Osteocyte (in vitro differentiated cells): Measurements from ENCODE around the gene PILRA. TPM values are rescaled to one million over a fixed set of nuclear protein-coding genes. Genes with fewer than 3 reads are reported as not detected.
A peak's percentile ranks its signal among the peaks of the same experiment; 100 is the strongest.
"Not testable (repeated sequence)": the region's sequence is repeated elsewhere in the genome, so short reads cannot be mapped to it uniquely, and the experiment has no call there.

Source experiments
- DNase-seq: peaks from one replicate; pipeline ENCODE4 v3.0.0; 2021; ENCODE audit warnings: mixed read lengths; ENCODE audit not compliant: unreplicated experiment; ENCODE audit errors: extremely low spot score
- H3K27ac Mint-ChIP-seq: one replicate; pipeline ENCODE4 v1.8.0; 2021; ENCODE audit warnings: mild to moderate bottlenecking, mixed read lengths; ENCODE audit not compliant: unreplicated experiment
- H3K27me3 Mint-ChIP-seq: one replicate; pipeline ENCODE4 v1.8.0; 2021; ENCODE audit warnings: mixed read lengths; ENCODE audit not compliant: unreplicated experiment
- H3K36me3 Mint-ChIP-seq: one replicate; pipeline ENCODE4 v1.8.0; 2021; ENCODE audit warnings: mixed read lengths; ENCODE audit not compliant: unreplicated experiment
- H3K4me1 Mint-ChIP-seq: one replicate; pipeline ENCODE4 v1.8.0; 2021; ENCODE audit warnings: mixed read lengths; ENCODE audit not compliant: unreplicated experiment
- H3K4me3 Mint-ChIP-seq: one replicate; pipeline ENCODE4 v1.8.0; 2021; ENCODE audit warnings: mild to moderate bottlenecking, moderate library complexity, mixed read lengths; ENCODE audit not compliant: unreplicated experiment
- H3K9me3 Mint-ChIP-seq: one replicate; pipeline ENCODE4 v1.8.0; 2021; ENCODE audit warnings: mixed read lengths; ENCODE audit not compliant: unreplicated experiment
- total RNA-seq: library from RNA; stranded (reverse); gene quantifications from 2 replicates; pipeline ENCODE4 v1.2.1, GENCODE V29; 2021
- TF ChIP-seq, protein P1 (sequence below): fragments of 200-600 bp; sonication (generic); IDR thresholded peaks from 2 replicates; pipeline ENCODE4 v1.5.0; 2021; ENCODE audit warnings: antibody characterized with exemption, mild to moderate bottlenecking, moderate library complexity

Gene PILRA
- total RNA-seq, 1 donor from 2014 or later = 2.5 TPM

DNA sequence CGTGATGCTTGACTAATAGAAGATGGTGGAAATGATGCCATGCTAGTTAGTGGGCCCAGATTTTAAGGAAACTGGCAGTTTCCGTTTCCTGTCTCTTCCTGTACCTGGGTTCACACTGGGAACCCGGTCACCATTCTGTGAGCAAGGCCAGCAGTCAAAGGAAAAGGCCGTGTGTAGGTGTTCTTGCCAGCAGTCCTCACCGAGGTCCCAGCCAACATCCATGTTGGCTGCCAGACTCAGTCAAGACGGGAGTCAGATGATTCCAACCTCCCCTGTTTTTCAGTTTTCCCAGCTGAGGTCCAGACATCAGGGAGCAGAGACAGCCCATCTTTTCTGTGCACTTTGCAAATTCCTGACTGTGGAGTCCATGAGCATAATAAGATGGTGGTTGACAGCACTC is 30.5 kb upstream of the PILRA start:
- H3K9me3 Mint-ChIP-seq = no peaks in the 10 kb centered on the region
- H3K4me1 Mint-ChIP-seq = peaks cover 10% of the 10 kb centered on the region
- no peak overlapping the region for H3K27ac Mint-ChIP-seq
- no peak overlapping the region for H3K4me3 Mint-ChIP-seq
- no peaks in the 10 kb centered on the region for H3K27me3 Mint-ChIP-seq
- TF ChIP-seq, protein P1, sequence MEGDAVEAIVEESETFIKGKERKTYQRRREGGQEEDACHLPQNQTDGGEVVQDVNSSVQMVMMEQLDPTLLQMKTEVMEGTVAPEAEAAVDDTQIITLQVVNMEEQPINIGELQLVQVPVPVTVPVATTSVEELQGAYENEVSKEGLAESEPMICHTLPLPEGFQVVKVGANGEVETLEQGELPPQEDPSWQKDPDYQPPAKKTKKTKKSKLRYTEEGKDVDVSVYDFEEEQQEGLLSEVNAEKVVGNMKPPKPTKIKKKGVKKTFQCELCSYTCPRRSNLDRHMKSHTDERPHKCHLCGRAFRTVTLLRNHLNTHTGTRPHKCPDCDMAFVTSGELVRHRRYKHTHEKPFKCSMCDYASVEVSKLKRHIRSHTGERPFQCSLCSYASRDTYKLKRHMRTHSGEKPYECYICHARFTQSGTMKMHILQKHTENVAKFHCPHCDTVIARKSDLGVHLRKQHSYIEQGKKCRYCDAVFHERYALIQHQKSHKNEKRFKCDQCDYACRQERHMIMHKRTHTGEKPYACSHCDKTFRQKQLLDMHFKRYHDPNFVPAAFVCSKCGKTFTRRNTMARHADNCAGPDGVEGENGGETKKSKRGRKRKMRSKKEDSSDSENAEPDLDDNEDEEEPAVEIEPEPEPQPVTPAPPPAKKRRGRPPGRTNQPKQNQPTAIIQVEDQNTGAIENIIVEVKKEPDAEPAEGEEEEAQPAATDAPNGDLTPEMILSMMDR = no peak
- H3K36me3 Mint-ChIP-seq = peaks cover 42% of the 10 kb centered on the region
- DNase-seq = no peak

DNA sequence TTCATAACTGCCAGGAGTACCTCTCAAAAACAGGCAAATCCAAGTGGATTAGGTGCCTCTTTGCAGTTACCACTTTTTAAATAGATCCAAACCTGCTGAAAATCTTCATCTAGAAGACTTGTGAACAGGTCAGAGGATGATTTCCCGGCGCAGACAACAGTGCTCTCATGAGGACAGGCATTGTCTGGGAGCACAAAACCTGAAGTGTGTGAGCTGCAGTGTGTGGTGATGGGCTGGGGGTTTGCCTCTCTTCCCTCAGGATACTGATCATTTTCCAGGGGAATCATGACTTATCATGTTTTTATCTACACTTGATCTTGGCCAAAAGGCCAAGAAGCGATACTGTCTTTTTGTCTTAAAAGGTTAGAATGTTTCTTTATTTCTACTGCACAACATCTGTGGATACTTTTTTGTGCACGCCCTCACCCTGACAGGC is 29.1 kb upstream of the PILRA start:
- H3K9me3 Mint-ChIP-seq, DNase-seq, H3K27me3 Mint-ChIP-seq, H3K4me3 Mint-ChIP-seq, H3K4me1 Mint-ChIP-seq: not testable (repeated sequence)
- Mint-ChIP-seq H3K36me3 (peaks cover 45% of the 10 kb centered on the region), H3K27ac (peak overlapping the region; percentile 88)

DNA sequence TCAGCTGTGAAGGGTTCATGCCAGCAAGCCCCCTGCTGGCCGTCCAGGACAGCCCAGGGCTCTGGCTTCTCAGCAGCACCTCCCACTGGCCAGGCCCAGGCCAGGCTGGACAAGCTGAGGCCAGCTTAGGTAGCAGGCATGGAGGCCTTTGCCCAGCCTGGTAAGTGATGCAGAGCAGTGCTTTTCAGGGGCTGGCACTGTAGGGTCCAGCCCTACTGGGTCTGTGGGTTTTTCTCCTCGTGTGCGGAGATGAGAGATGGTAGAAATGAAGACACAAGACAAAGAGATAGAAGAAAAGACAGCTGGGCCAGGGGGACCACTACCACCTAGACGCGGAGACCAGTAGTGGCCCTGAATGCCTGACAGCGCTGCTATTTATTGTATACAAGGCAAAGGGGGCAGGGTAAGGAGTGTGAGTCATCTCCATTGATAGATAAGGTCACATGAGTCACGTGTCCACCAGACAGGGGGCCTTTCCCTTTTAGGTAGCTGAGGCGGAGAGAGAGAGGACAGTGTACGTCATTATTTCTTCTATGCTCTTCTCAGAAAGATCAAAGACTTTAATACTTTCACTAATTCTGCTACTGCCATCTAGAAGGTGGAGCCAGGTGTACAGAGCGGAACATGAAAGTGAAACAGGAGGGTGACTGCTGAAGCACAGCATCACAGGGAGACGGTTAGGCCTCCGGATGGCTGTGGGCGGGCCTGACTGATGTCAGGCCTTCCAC is 28.6 kb upstream of the PILRA start:
- Mint-ChIP-seq H3K36me3 (peaks cover 43% of the 10 kb centered on the region), H3K27ac (peak overlapping the region; percentile 88)
- not testable (repeated sequence) for H3K4me3 Mint-ChIP-seq, H3K9me3 Mint-ChIP-seq, H3K4me1 Mint-ChIP-seq, DNase-seq, H3K27me3 Mint-ChIP-seq
- TF ChIP-seq, protein P1 = peak; percentile 65

DNA sequence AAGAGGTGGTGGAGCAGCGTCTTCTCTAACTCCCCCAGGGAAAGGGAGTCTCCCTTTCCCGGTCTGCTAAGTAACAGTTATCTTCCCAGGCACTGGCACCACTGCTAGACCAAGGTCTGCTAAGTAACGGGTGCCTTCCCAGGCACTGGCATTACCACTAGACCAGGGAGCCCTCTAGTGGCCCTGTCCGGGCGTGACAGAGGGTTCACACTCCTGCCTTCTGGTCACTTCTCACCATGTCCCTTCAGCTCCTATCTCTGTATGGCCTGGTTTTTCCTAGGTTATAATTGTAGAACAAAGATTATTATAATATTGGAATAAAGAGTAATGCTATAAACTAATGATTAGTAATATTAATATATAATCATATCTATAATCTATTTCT is 28.0 kb upstream of the PILRA start:
- H3K4me1 Mint-ChIP-seq, H3K9me3 Mint-ChIP-seq, H3K4me3 Mint-ChIP-seq, H3K27me3 Mint-ChIP-seq: not testable (repeated sequence)
- TF ChIP-seq, protein P1 = peak; percentile 62
- peaks cover 44% of the 10 kb centered on the region for H3K36me3 Mint-ChIP-seq
- H3K27ac Mint-ChIP-seq = peak overlapping the region; percentile 88
- DNase-seq = peak; percentile 92

DNA sequence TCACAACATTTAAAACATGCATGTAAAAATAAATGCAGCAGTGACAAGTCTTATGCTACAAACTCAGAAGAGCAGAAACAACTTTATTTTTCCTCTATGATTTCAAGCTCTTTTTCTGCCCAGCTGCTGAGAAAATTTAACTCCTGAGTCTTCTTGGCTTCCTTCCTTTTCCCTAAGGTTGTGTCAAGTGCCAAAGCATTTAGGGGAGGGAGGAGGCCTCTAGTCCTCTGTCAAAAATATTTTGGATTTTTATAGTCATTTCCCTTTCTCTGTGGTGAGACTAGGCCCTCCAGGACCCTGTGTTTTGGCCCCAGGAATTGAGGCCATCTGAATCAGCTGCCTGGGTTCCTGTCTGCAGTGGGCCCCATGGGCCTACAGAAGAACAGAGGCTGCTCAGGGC is 26.4 kb upstream of the PILRA start:
- Mint-ChIP-seq H3K27ac (no peak overlapping the region), H3K27me3 (no peaks in the 10 kb centered on the region), H3K4me3 (no peak overlapping the region), H3K4me1 (peaks cover 7% of the 10 kb centered on the region), H3K9me3 (no peaks in the 10 kb centered on the region), H3K36me3 (peaks cover 43% of the 10 kb centered on the region)
- no peak for DNase-seq
- TF ChIP-seq, protein P1 = no peak
